HepG2 (cell line): ENCODE data around the gene CPE. TPM values are rescaled to one million over a fixed set of nuclear protein-coding genes. Genes with fewer than 3 reads are reported as not detected.

Source experiments
- ATM ChIP-seq: fragments of 450-650 bp; IDR thresholded peaks from 2 replicates; pipeline ENCODE4 v1.7.1; 2017; ENCODE audit warnings: mild to moderate bottlenecking, borderline replicate concordance
- CREM ChIP-seq, 2 experiments: sonication (generic) in 1 of 2; formaldehyde crosslinking in 1 of 2; IDR thresholded peaks; 2 replicates each; pipeline versions ENCODE4 v1.4.0 to v1.6.1; 2016 to 2020; ENCODE audit warnings: antibody characterized with exemption in 1 of 2, mild to moderate bottlenecking in 1 of 2, missing genetic modification reagents in 1 of 2
- DNMT3B ChIP-seq: conservative IDR thresholded peaks from 2 replicates; pipeline ENCODE4 v1.6.1; 2016; ENCODE audit warnings: missing biosample characterization, control low read depth
- GTF3A ChIP-seq: sonication (generic); formaldehyde crosslinking; conservative IDR thresholded peaks from 2 replicates; pipeline ENCODE4 v1.4.0; 2020; ENCODE audit warnings: mild to moderate bottlenecking, missing genetic modification reagents
- HES4 ChIP-seq: sonication (generic); formaldehyde crosslinking; IDR thresholded peaks from 2 replicates; pipeline ENCODE4 v1.9.0; 2021; ENCODE audit warnings: mild to moderate bottlenecking, missing genetic modification reagents, borderline replicate concordance
- KLF13 ChIP-seq: sonication (generic); formaldehyde crosslinking; IDR thresholded peaks from 2 replicates; pipeline ENCODE4 v1.4.0; 2020; ENCODE audit warnings: mild to moderate bottlenecking, missing genetic modification reagents
- RFX1 ChIP-seq: fragments of 450-650 bp; IDR thresholded peaks from 2 replicates; pipeline ENCODE4 v1.6.1; 2017
- SALL1 ChIP-seq: sonication (generic); formaldehyde crosslinking; IDR thresholded peaks from 2 replicates; pipeline ENCODE4 v1.8.0; 2022; ENCODE audit warnings: mild to moderate bottlenecking, missing genetic modification reagents
- SALL2 ChIP-seq: sonication (generic); formaldehyde crosslinking; IDR thresholded peaks from 2 replicates; pipeline ENCODE4 v1.8.1; 2023; ENCODE audit warnings: mild to moderate bottlenecking, missing genetic modification reagents, inconsistent platforms
- SNAI1 ChIP-seq: sonication (generic); formaldehyde crosslinking; IDR thresholded peaks from 2 replicates; pipeline ENCODE4 v1.5.0; 2020; ENCODE audit warnings: mild to moderate bottlenecking, missing genetic modification reagents, borderline replicate concordance
- TSC22D2 ChIP-seq: sonication (generic); formaldehyde crosslinking; IDR thresholded peaks from 2 replicates; pipeline ENCODE4 v1.5.1; 2020; ENCODE audit warnings: missing genetic modification reagents, mild to moderate bottlenecking, borderline replicate concordance
- U2AF2 ChIP-seq: fragments of 200-400 bp; formaldehyde crosslinking; IDR thresholded peaks from 2 replicates; pipeline ENCODE4 v1.6.1; 2017; ENCODE audit warnings: low read depth, mild to moderate bottlenecking, low read length
- ZFP62 ChIP-seq: sonication (generic); formaldehyde crosslinking; IDR thresholded peaks from 2 replicates; pipeline ENCODE4 v1.4.0; 2020; ENCODE audit warnings: missing genetic modification reagents
- ZNF274 ChIP-seq: sonication (generic); formaldehyde crosslinking; IDR thresholded peaks from 2 replicates; pipeline ENCODE4 v1.5.1; 2020; ENCODE audit warnings: mild to moderate bottlenecking, missing genetic modification reagents
- ZNF335 ChIP-seq: sonication (generic); formaldehyde crosslinking; IDR thresholded peaks from 2 replicates; pipeline ENCODE4 v1.4.0; 2020; ENCODE audit warnings: missing genetic modification reagents
- ZNF460 ChIP-seq: sonication (generic); formaldehyde crosslinking; IDR thresholded peaks from 2 replicates; pipeline ENCODE4 v1.5.1; 2020; ENCODE audit warnings: missing genetic modification reagents, mild to moderate bottlenecking, borderline replicate concordance
- ZNF629 ChIP-seq: sonication (generic); formaldehyde crosslinking; conservative IDR thresholded peaks from 2 replicates; pipeline ENCODE4 v1.5.0; 2020; ENCODE audit warnings: missing genetic modification reagents
- ZSCAN21 ChIP-seq: sonication (generic); formaldehyde crosslinking; IDR thresholded peaks from 2 replicates; pipeline ENCODE4 v1.8.0; 2022; ENCODE audit warnings: mild to moderate bottlenecking, missing genetic modification reagents, moderate library complexity, borderline replicate concordance
- polyA plus RNA-seq, 8 experiments: library from polyadenylated mRNA; depleted of rRNA in 3 of 8; stranded (reverse) in 7 of 8; unstranded in 1 of 8; fragments of >200 nt; fragmentation: Illumina TruSeq in 4 of 8; extraction: Trizol in 4 of 8; gene quantifications; 2 replicates each; pipeline versions ENCODE4 v1.2.1 to v1.2.3, GENCODE V29; 2011 to 2016; ENCODE audit warnings: low read depth in 4 of 8, missing spikeins in 1 of 8, mixed read lengths in 1 of 8; ENCODE audit not compliant: insufficient read depth in 1 of 8
- total RNA-seq, 5 experiments: library from RNA; depleted of rRNA; stranded (reverse); fragments of >200 nt; fragmentation: Illumina TruSeq; extraction: Trizol; gene quantifications; 2 replicates each; pipeline ENCODE4 v1.2.3, GENCODE V29; 2016; ENCODE audit warnings: low read depth in 1 of 5
- TF ChIP-seq, protein P1 (sequence below): IDR thresholded peaks from 2 replicates; pipeline ENCODE4 v1.6.1; 2012; ENCODE audit warnings: inconsistent platforms
- TF ChIP-seq, protein P2 (sequence below): sonication (generic); formaldehyde crosslinking; IDR thresholded peaks from 2 replicates; pipeline ENCODE4 v1.4.0; 2020; ENCODE audit warnings: missing genetic modification reagents
- TF ChIP-seq, protein P3 (sequence below): sonication (generic); formaldehyde crosslinking; IDR thresholded peaks from 2 replicates; pipeline ENCODE4 v1.4.0; 2020; ENCODE audit warnings: mild to moderate bottlenecking, low read depth, missing genetic modification reagents
- TF ChIP-seq, protein P4 (sequence below): sonication (generic); formaldehyde crosslinking; IDR thresholded peaks from 2 replicates; pipeline ENCODE4 v1.5.0; 2020; ENCODE audit warnings: mild to moderate bottlenecking, missing genetic modification reagents
- TF ChIP-seq, protein P5 (sequence below): sonication (generic); formaldehyde crosslinking; IDR thresholded peaks from 2 replicates; pipeline ENCODE4 v1.4.0; 2020; ENCODE audit warnings: missing genetic modification reagents
- TF ChIP-seq, protein P6 (sequence below): IDR thresholded peaks from 2 replicates; pipeline ENCODE4 v1.6.1; 2016; ENCODE audit warnings: mild to moderate bottlenecking

The CPE gene
- total and polyA plus RNA-seq, 2 of the 13 experiments (the other 11 are each of a cell fraction or from before 2014, with no cell fraction given) = 268 to 852 TPM

DNA sequence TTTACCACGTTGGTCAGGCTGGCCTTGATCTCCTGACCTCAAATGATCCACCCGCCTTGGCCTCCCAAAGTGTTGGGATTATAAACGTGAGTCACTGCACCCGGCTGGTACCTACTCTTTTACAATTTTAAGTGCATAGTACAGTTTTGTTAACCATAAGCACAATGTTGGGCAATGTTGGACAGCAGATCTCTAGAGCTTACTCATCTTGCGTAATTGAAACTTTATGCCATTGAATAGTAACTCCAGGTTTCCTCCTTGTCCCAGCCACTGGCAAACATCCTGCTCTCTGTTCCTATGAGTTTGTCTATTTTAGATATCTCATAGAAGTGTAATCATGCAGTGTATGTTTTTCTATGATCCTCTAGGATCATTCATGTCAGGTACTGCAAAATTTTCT is 9.3 kb upstream of the CPE start (continued):
- TF ChIP-seq, protein P1, sequence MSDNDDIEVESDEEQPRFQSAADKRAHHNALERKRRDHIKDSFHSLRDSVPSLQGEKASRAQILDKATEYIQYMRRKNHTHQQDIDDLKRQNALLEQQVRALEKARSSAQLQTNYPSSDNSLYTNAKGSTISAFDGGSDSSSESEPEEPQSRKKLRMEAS = 0 out of 2 replicates have a peak, but pooled peaks have one; percentile 38
- TF ChIP-seq U2AF2 (no peak), DNMT3B (CRISPR knock-in tag) (peak; percentile 58; the same call in 1 of the 2 replicates), TSC22D2 (peak; percentile 40; the same call in 1 of the 2 replicates), CREM (IDR thresholded peaks at IDR 0.05) (peak; percentile 83), CREM (CRISPR knock-in tag; IDR thresholded peaks at IDR 0.05) (no peak), ZNF335 (CRISPR knock-in tag) (no peak), GTF3A (CRISPR knock-in tag) (no peak), SALL1 (CRISPR knock-in tag) (peak; percentile 98), SALL2 (CRISPR knock-in tag) (no peak), ZNF629 (CRISPR knock-in tag) (peak; percentile 25; the same call in 1 of the 2 replicates), ZFP62 (CRISPR knock-in tag) (no peak), HES4 (CRISPR knock-in tag) (no peak), KLF13 (CRISPR knock-in tag) (no peak), RFX1 (no peak), SNAI1 (peak; percentile 44; the same call in 1 of the 2 replicates), ZSCAN21 (CRISPR knock-in tag) (peak; percentile 39; the same call in 1 of the 2 replicates), ZNF274 (CRISPR knock-in tag) (no peak), ZNF460 (CRISPR knock-in tag) (peak; percentile 88), ATM (no peak)
- TF ChIP-seq, protein P2, sequence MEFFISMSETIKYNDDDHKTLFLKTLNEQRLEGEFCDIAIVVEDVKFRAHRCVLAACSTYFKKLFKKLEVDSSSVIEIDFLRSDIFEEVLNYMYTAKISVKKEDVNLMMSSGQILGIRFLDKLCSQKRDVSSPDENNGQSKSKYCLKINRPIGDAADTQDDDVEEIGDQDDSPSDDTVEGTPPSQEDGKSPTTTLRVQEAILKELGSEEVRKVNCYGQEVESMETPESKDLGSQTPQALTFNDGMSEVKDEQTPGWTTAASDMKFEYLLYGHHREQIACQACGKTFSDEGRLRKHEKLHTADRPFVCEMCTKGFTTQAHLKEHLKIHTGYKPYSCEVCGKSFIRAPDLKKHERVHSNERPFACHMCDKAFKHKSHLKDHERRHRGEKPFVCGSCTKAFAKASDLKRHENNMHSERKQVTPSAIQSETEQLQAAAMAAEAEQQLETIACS (CRISPR knock-in tag) = no peak
- TF ChIP-seq, protein P3, sequence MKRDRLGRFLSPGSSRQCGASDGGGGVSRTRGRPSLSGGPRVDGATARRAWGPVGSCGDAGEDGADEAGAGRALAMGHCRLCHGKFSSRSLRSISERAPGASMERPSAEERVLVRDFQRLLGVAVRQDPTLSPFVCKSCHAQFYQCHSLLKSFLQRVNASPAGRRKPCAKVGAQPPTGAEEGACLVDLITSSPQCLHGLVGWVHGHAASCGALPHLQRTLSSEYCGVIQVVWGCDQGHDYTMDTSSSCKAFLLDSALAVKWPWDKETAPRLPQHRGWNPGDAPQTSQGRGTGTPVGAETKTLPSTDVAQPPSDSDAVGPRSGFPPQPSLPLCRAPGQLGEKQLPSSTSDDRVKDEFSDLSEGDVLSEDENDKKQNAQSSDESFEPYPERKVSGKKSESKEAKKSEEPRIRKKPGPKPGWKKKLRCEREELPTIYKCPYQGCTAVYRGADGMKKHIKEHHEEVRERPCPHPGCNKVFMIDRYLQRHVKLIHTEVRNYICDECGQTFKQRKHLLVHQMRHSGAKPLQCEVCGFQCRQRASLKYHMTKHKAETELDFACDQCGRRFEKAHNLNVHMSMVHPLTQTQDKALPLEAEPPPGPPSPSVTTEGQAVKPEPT (CRISPR knock-in tag) = no peak
- TF ChIP-seq, protein P4, sequence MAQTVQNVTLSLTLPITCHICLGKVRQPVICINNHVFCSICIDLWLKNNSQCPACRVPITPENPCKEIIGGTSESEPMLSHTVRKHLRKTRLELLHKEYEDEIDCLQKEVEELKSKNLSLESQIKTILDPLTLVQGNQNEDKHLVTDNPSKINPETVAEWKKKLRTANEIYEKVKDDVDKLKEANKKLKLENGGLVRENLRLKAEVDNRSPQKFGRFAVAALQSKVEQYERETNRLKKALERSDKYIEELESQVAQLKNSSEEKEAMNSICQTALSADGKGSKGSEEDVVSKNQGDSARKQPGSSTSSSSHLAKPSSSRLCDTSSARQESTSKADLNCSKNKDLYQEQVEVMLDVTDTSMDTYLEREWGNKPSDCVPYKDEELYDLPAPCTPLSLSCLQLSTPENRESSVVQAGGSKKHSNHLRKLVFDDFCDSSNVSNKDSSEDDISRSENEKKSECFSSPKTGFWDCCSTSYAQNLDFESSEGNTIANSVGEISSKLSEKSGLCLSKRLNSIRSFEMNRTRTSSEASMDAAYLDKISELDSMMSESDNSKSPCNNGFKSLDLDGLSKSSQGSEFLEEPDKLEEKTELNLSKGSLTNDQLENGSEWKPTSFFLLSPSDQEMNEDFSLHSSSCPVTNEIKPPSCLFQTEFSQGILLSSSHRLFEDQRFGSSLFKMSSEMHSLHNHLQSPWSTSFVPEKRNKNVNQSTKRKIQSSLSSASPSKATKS (CRISPR knock-in tag) = no peak
- TF ChIP-seq, protein P5, sequence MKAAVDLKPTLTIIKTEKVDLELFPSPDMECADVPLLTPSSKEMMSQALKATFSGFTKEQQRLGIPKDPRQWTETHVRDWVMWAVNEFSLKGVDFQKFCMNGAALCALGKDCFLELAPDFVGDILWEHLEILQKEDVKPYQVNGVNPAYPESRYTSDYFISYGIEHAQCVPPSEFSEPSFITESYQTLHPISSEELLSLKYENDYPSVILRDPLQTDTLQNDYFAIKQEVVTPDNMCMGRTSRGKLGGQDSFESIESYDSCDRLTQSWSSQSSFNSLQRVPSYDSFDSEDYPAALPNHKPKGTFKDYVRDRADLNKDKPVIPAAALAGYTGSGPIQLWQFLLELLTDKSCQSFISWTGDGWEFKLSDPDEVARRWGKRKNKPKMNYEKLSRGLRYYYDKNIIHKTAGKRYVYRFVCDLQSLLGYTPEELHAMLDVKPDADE (CRISPR knock-in tag) = no peak
- TF ChIP-seq, protein P6, sequence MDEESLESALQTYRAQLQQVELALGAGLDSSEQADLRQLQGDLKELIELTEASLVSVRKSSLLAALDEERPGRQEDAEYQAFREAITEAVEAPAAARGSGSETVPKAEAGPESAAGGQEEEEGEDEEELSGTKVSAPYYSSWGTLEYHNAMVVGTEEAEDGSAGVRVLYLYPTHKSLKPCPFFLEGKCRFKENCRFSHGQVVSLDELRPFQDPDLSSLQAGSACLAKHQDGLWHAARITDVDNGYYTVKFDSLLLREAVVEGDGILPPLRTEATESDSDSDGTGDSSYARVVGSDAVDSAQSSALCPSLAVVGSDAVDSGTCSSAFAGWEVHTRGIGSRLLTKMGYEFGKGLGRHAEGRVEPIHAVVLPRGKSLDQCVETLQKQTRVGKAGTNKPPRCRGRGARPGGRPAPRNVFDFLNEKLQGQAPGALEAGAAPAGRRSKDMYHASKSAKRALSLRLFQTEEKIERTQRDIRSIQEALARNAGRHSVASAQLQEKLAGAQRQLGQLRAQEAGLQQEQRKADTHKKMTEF = peak; percentile 95; the same call in 1 of the 2 replicates
